ENCODE measurements around the gene KLHL6. TPM values are rescaled to one million over a fixed set of nuclear protein-coding genes. Genes with fewer than 3 reads are reported as not detected.
"Not testable (repeated sequence)": the region's sequence is repeated elsewhere in the genome, so short reads cannot be mapped to it uniquely, and the experiment has no call there.

KLHL6 gene
- total RNA-seq, 1 donor from 2014 or later: not detected

GRCh38 chr3:183484431-183485075 is 71.0 kb downstream of the KLHL6 start:
- H3K27ac Mint-ChIP-seq (ENCODE audit: unreplicated experiment): no peak overlapping the region
- H3K4me3 Mint-ChIP-seq (ENCODE audit: unreplicated experiment): no peak overlapping the region
- peaks cover 2% of the 10 kb centered on the region for H3K27me3 Mint-ChIP-seq (ENCODE audit: unreplicated experiment)
- no peak for TF ChIP-seq CTCF (IDR thresholded peaks at IDR 0.05; ENCODE audit: partially characterized antibody, unreplicated experiment)
- no peaks in the 10 kb centered on the region for H3K9me3 Mint-ChIP-seq (ENCODE audit: unreplicated experiment)
- DNase-seq: no peak
- H3K36me3 Mint-ChIP-seq (ENCODE audit: unreplicated experiment): no peaks in the 10 kb centered on the region
- peaks cover 8% of the 10 kb centered on the region for H3K4me1 Mint-ChIP-seq (ENCODE audit: low read depth, unreplicated experiment)

DNA sequence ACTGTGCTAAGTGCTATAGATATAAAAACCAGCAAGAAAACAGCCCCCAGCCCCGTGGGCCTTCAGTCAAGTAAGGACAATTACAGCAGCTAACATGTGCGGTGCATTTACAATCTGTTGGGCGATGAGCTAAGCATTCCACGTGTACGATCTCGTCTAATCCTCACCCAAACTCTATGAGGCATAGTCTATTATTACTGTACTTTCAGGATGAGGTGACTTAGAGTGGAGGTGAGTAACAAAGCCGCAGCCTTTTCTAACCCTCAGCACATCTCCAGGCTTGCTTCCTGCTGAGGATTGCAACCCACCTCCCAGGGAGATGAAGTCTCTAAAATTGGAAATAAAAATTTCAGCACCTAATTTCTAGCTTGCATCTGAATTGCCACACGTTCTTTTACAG is 73.9 kb downstream of the KLHL6 start:
- no peak overlapping the region for H3K4me3 Mint-ChIP-seq (ENCODE audit: unreplicated experiment)
- H3K4me1 Mint-ChIP-seq (ENCODE audit: low read depth, unreplicated experiment): peaks cover 14% of the 10 kb centered on the region
- H3K27me3 Mint-ChIP-seq (ENCODE audit: unreplicated experiment): no peaks in the 10 kb centered on the region
- H3K27ac Mint-ChIP-seq (ENCODE audit: unreplicated experiment): no peak overlapping the region
- no peak for DNase-seq
- TF ChIP-seq CTCF (IDR thresholded peaks at IDR 0.05; ENCODE audit: partially characterized antibody, unreplicated experiment): no peak
- H3K9me3 Mint-ChIP-seq (ENCODE audit: unreplicated experiment): no peaks in the 10 kb centered on the region
- no peaks in the 10 kb centered on the region for H3K36me3 Mint-ChIP-seq (ENCODE audit: unreplicated experiment)

- Mint-ChIP-seq H3K27me3 (ENCODE audit: unreplicated experiment) (no peaks in the 10 kb centered on the region), H3K4me1 (ENCODE audit: low read depth, unreplicated experiment) (peaks cover 14% of the 10 kb centered on the region), H3K4me3 (ENCODE audit: unreplicated experiment) (no peak overlapping the region), H3K36me3 (ENCODE audit: unreplicated experiment) (no peaks in the 10 kb centered on the region), H3K9me3 (ENCODE audit: unreplicated experiment) (no peaks in the 10 kb centered on the region), H3K27ac (ENCODE audit: unreplicated experiment) (no peak overlapping the region)
- TF ChIP-seq CTCF (IDR thresholded peaks at IDR 0.05; ENCODE audit: partially characterized antibody, unreplicated experiment): no peak
- DNase-seq: no peak
Measured at GRCh38 chr3:183478501-183478900, 77.0 kb downstream of the KLHL6 start.

GRCh38 chr3:183477801-183478456 is 77.6 kb downstream of the KLHL6 start:
- no peaks in the 10 kb centered on the region for H3K36me3 Mint-ChIP-seq (ENCODE audit: unreplicated experiment)
- no peak for TF ChIP-seq CTCF (IDR thresholded peaks at IDR 0.05; ENCODE audit: partially characterized antibody, unreplicated experiment)
- no peak overlapping the region for H3K4me3 Mint-ChIP-seq (ENCODE audit: unreplicated experiment)
- H3K27ac Mint-ChIP-seq (ENCODE audit: unreplicated experiment): no peak overlapping the region
- no peak for DNase-seq
- no peaks in the 10 kb centered on the region for H3K9me3 Mint-ChIP-seq (ENCODE audit: unreplicated experiment)
- H3K4me1 Mint-ChIP-seq (ENCODE audit: low read depth, unreplicated experiment): peaks cover 14% of the 10 kb centered on the region
- H3K27me3 Mint-ChIP-seq (ENCODE audit: unreplicated experiment): no peaks in the 10 kb centered on the region

DNA sequence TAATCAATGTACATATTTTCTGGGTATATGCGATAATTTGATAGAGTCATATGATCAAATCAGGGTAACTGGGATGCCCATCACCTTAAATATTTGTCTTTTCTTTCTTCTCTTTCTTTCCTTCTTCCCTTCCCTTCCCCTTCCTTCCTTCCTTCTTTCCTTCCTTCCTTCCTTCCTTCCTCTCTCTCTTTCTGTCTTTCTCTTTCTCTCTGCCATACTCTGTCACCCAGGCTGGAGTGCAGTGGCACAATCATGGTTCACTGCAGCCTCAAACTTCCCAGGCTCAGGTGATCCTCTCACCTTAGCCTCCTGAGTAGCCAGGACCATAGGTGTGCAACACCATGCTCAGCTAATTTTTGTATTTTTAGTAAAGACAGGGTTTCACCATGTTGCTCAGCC is 79.7 kb downstream of the KLHL6 start:
- not testable (repeated sequence) for H3K27me3 Mint-ChIP-seq (ENCODE audit: unreplicated experiment); DNase-seq; H3K4me3 Mint-ChIP-seq (ENCODE audit: unreplicated experiment); H3K27ac Mint-ChIP-seq (ENCODE audit: unreplicated experiment); H3K36me3 Mint-ChIP-seq (ENCODE audit: unreplicated experiment); H3K9me3 Mint-ChIP-seq (ENCODE audit: unreplicated experiment)
- H3K4me1 Mint-ChIP-seq (ENCODE audit: low read depth, unreplicated experiment): peaks cover 11% of the 10 kb centered on the region
